A549 (cell line): ENCODE measurements around the gene CAMSAP1. TPM values are rescaled to one million over a fixed set of nuclear protein-coding genes. Genes with fewer than 3 reads are reported as not detected.

Source experiments
- ATAC-seq, 2 experiments: fragments of 200-7000 bp in 1 of 2; fragments of >200 bp in 1 of 2; cut with Nextera tagmentation in 1 of 2; cut with Tn5 transposase in 1 of 2; 3 replicates each; pipeline versions ENCODE4 v1.8.0 to v1.9.1; 2018 to 2020; ENCODE audit warnings: mild to moderate bottlenecking in 1 of 2, moderate library complexity in 1 of 2
- CTCF ChIA-PET: fragments of 300-600 bp; sonication (Branson Sonifier 250); formaldehyde crosslinking; extraction: SDS; loops from one replicate; lab custom pipeline; 2021; ENCODE audit warnings: antibody characterized with exemption, inconsistent platforms; lab: Yijun Ruan, JAX
- POLR2A ChIA-PET: fragments of 350-600 bp; formaldehyde crosslinking; extraction: SDS; loops from one replicate; lab custom pipeline; 2021; ENCODE audit warnings: antibody characterized with exemption, inconsistent platforms; lab: Yijun Ruan, JAX
- DNase-seq, 2 experiments: peaks; one replicate each; pipeline versions ENCODE4 v3.0.0 to v3.0.0-alpha.2; 2011 to 2016; ENCODE audit warnings: low read depth in 1 of 2, low spot score in 1 of 2
- FAIRE-seq: peaks from 2 replicates; lab custom pipeline; 2011; peaks lifted over from hg19 to GRCh38; lab: Jason Lieb, UNC
- H3K27ac ChIP-seq, 2 experiments: fragments of >200 bp; sonication (Bioruptor Twin); formaldehyde crosslinking; 3 replicates each; pipeline ENCODE4 v1.5.1; 2016 to 2017
- H3K4me1 ChIP-seq: fragments of >200 bp; sonication (Bioruptor Twin); formaldehyde crosslinking; 3 replicates; pipeline ENCODE4 v1.6.1; 2016
- H3K4me2 ChIP-seq: fragments of >200 bp; sonication (Bioruptor Twin); formaldehyde crosslinking; 3 replicates; pipeline ENCODE4 v1.6.1; 2016
- H3K4me3 ChIP-seq: fragments of >200 bp; sonication (Bioruptor Twin); formaldehyde crosslinking; 3 replicates; pipeline ENCODE4 v1.5.1; 2016
- H3K9me3 ChIP-seq: fragments of >200 bp; sonication (Bioruptor Twin); formaldehyde crosslinking; 3 replicates; pipeline ENCODE4 v1.6.1; 2016
- BCL3 ChIP-seq: fragments of >200 bp; sonication (Bioruptor Twin); formaldehyde crosslinking; IDR thresholded peaks from 3 replicates; pipeline ENCODE4 v1.6.1; 2016
- CEBPB ChIP-seq, 2 experiments: fragments of >200 bp in 1 of 2; sonication (Bioruptor Twin) in 1 of 2; formaldehyde crosslinking in 1 of 2; IDR thresholded peaks; 2 replicates each; pipeline ENCODE4 v1.6.1; 2012 to 2016
- CHD2 ChIP-seq: fragments of 150-350 bp; IDR thresholded peaks from 2 replicates; pipeline ENCODE4 v1.6.1; 2014; ENCODE audit warnings: low read length; ENCODE audit not compliant: partially characterized antibody
- EHF ChIP-seq: fragments of 250-450 bp; sonication (Bioruptor Pico); IDR thresholded peaks from 2 replicates; pipeline ENCODE4 v1.5.0; 2020; ENCODE audit warnings: mild to moderate bottlenecking
- FOSB ChIP-seq: fragments of 250-450 bp; sonication (Bioruptor Pico); IDR thresholded peaks from 2 replicates; pipeline ENCODE4 v1.5.0; 2020; ENCODE audit warnings: mild to moderate bottlenecking, moderate library complexity
- FOXS1 ChIP-seq: fragments of 250-450 bp; sonication (Bioruptor Pico); IDR thresholded peaks from 2 replicates; pipeline ENCODE4 v1.5.0; 2020; ENCODE audit warnings: mild to moderate bottlenecking, moderate library complexity
- GATA3 ChIP-seq: IDR thresholded peaks from 2 replicates; pipeline ENCODE4 v1.6.1; 2012; ENCODE audit warnings: borderline replicate concordance
- HDAC2 ChIP-seq: fragments of 200-600 bp; sonication (generic); IDR thresholded peaks from 2 replicates; pipeline ENCODE4 v1.6.1; 2016
- HES2 ChIP-seq: fragments of >200 bp; sonication (Bioruptor Twin); formaldehyde crosslinking; IDR thresholded peaks from 2 replicates; pipeline ENCODE4 v1.6.1; 2016
- HEYL ChIP-seq: fragments of 250-450 bp; sonication (Bioruptor Pico); IDR thresholded peaks from 2 replicates; pipeline ENCODE4 v1.8.0; 2021; ENCODE audit warnings: mild to moderate bottlenecking, moderate library complexity
- HMGXB4 ChIP-seq: fragments of 250-450 bp; sonication (Bioruptor Pico); IDR thresholded peaks from 2 replicates; pipeline ENCODE4 v1.5.0; 2021; ENCODE audit warnings: mild to moderate bottlenecking, moderate library complexity, borderline replicate concordance
- HOXB13 ChIP-seq: fragments of 250-450 bp; sonication (Bioruptor Pico); IDR thresholded peaks from 2 replicates; pipeline ENCODE4 v1.5.0; 2020; ENCODE audit warnings: low read depth, mild to moderate bottlenecking, moderate library complexity
- JUNB ChIP-seq: fragments of >200 bp; sonication (Bioruptor Twin); formaldehyde crosslinking; IDR thresholded peaks from 2 replicates; pipeline ENCODE4 v1.6.1; 2016
- NFE2L2 ChIP-seq: fragments of 150-350 bp; conservative IDR thresholded peaks from 2 replicates; pipeline ENCODE4 v1.6.1; 2014; ENCODE audit warnings: low read length
- NR3C1 ChIP-seq: fragments of >200 bp; sonication (Bioruptor Twin); formaldehyde crosslinking; IDR thresholded peaks from 3 replicates; pipeline ENCODE4 v1.6.1; 2017
- POLR2AphosphoS2 ChIP-seq: conservative IDR thresholded peaks from 2 replicates; pipeline ENCODE4 v1.6.1; 2012; ENCODE audit warnings: low read length, improper control_type of control experiment, inconsistent platforms
- RARB ChIP-seq: fragments of 250-450 bp; sonication (Bioruptor Pico); IDR thresholded peaks from 2 replicates; pipeline ENCODE4 v1.8.0; 2021; ENCODE audit warnings: mild to moderate bottlenecking, moderate library complexity
- RCOR1 ChIP-seq: fragments of 150-350 bp; IDR thresholded peaks from 2 replicates; pipeline ENCODE4 v1.6.1; 2014; ENCODE audit warnings: antibody characterized with exemption, low read length, low read depth
- USF2 ChIP-seq: fragments of 450-650 bp; IDR thresholded peaks from 2 replicates; pipeline ENCODE4 v1.6.1; 2014; ENCODE audit warnings: antibody characterized with exemption
- ZFP36 ChIP-seq: fragments of 450-650 bp; IDR thresholded peaks from 2 replicates; pipeline ENCODE4 v1.6.1; 2014; ENCODE audit warnings: borderline replicate concordance; ENCODE audit not compliant: partially characterized antibody
- WGBS: methylation state at CpG from one replicate; pipeline ENCODE4 v1.1.6; 2017; ENCODE audit errors: missing lambda C conversion rate; 5-methylcytosine and 5-hydroxymethylcytosine counted together
- polyA plus RNA-seq, 4 experiments: library from polyadenylated mRNA; depleted of rRNA in 3 of 4; stranded (reverse); fragments of >200 nt; fragmentation: RNase III in 1 of 4; extraction: RNeasy Plus Mini Kit Qiagen cat#74134 plus additional on column Dnase treatment in 1 of 4; gene quantifications; 2 replicates in 3 of 4; 3 replicates in 1 of 4; pipeline ENCODE4 v1.2.3, GENCODE V29; 2011 to 2017

The CAMSAP1 gene
- polyA plus RNA-seq, 2 of the 4 experiments (the other 2 are of a cell fraction), result 8.6 to 15.0 TPM

- no peaks in the 10 kb centered on the region for H3K4me1 ChIP-seq
- CTCF ChIA-PET, result no interaction called here
- H3K4me2 ChIP-seq, result no peak overlapping the region
- no peak overlapping the region for H3K27ac ChIP-seq
- ATAC-seq (peak; percentile 20 to 21; a peak in 4 of 6 replicates), DNase-seq (no peak), FAIRE-seq (no peak)
- TF ChIP-seq USF2 (no peak), FOSB (CRISPR knock-in tag) (no peak), HEYL (no peak), CHD2 (no peak), HES2 (no peak)
- WGBS, result 37% methylated on average over 10 of the region's 24 CpGs
- POLR2A ChIA-PET, result no interaction called here
- no peak overlapping the region for H3K4me3 ChIP-seq
- H3K9me3 ChIP-seq, result no peaks in the 10 kb centered on the region
Observed at GRCh38 chr9:135774794-135775525, 132.4 kb downstream of the CAMSAP1 start.

- DNase-seq, result no peak
- H3K27ac ChIP-seq, result no peak overlapping the region
- WGBS, result 40% methylated on average over 15 of the region's 15 CpGs
- H3K4me3 ChIP-seq, result no peak overlapping the region
- H3K9me3 ChIP-seq, result no peaks in the 10 kb centered on the region
- FAIRE-seq, result peak; percentile 43
- no peak overlapping the region for H3K4me2 ChIP-seq
- ATAC-seq, result no peak
- ChIA-PET CTCF (no interaction called here), POLR2A (no interaction called here)
- H3K4me1 ChIP-seq, result no peaks in the 10 kb centered on the region
- no peak for TF ChIP-seq GATA3
- TF ChIP-seq ZFP36, result no peak
- TF ChIP-seq RCOR1, result no peak
- TF ChIP-seq FOXS1 (CRISPR knock-in tag), result no peak
- TF ChIP-seq NFE2L2, result no peak
- no peak for TF ChIP-seq EHF (CRISPR knock-in tag)
- TF ChIP-seq HMGXB4, result no peak
- no peak for TF ChIP-seq POLR2AphosphoS2
- no peak for TF ChIP-seq CEBPB (IDR thresholded peaks at IDR 0.05)
- TF ChIP-seq RARB, result no peak
- no peak for TF ChIP-seq JUNB
- no peak for TF ChIP-seq BCL3
- TF ChIP-seq NR3C1, result no peak
- TF ChIP-seq HDAC2, result no peak
- no peak for TF ChIP-seq HOXB13 (CRISPR knock-in tag)
Observed at GRCh38 chr9:135774239-135774747, 133.1 kb downstream of the CAMSAP1 start.
